HPDE6-E6E7 (cell line): ENCODE data around the gene XPO5.

Source experiments
- DNase-seq: peaks from one replicate; pipeline ENCODE4 v3.0.0; 2011; ENCODE audit warnings: missing footprints; ENCODE audit errors: extremely low spot score

Gene XPO5

DNA sequence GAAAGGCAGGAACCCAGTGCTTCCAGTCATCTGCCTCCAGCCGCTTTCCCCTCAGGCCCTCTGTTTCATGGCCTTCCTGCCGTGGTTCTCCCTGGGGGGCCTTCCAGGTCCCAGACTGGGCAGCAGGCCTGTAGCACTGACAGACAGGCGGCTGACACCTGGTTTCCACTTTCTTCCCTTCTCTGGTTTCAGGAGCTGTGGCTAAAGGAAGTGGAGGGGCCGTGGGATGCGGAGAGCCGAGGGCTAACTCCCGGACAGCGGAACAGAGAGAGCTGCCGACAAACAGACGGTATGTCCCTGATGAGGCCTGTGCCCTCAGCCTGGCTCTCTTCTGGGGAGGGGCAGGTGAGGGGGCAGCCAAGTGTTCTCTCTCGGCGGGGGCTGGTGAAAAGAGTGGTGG, 78.1 kb downstream of the XPO5 start:
- DNase-seq, result no peak

DNA sequence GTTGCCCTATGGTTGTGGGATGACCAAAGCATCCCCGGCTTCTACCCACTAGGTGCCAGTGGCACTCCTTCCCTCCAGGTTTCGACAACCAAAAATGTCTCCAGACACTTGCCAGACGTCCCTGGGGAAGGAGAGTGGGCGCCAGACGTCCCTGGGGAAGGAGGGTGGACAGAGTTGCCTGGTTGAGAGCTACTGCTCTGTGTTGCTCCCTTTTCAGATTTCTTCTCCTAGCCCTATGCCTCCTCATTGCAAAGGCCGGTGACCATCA, 78.8 kb downstream of the XPO5 start:
- DNase-seq, result no peak

DNA sequence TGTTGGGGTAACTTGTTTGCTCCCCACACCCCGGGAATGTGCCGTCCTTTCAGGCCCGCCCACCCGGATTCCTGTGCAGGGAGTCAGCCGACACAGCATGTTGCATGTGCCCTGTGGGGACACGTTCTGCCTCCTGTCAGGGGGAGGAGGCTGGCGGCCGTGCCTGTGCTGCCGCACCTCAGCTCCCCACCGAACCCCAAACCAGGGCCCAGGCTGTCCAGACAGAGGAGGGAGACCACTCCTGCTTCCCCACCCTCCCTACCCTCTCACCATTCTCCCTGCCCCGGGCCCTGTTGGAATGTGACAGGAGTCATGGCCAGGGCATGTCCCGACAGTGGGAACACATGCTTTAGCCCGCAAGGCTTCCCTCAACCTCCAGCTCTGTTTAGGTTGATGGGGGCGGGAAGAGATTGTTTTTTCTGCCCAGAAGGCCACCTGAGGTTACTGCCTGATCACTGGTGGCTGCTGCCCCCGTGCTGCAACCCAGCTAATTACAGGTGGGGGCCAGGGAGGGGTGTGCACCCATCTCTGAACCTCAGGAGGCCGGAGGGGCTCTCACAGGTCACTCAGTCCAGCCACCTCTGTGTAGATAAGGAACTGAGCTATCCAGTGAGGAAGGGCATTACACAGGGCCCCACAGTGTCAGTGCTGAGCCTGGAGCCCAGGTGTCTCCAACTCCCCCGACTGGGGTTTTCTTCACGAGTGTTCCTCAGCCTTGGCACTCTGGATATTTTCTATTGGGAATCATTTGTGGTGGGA, 79.3 kb downstream of the XPO5 start:
- DNase-seq, result peak; percentile 93

DNA sequence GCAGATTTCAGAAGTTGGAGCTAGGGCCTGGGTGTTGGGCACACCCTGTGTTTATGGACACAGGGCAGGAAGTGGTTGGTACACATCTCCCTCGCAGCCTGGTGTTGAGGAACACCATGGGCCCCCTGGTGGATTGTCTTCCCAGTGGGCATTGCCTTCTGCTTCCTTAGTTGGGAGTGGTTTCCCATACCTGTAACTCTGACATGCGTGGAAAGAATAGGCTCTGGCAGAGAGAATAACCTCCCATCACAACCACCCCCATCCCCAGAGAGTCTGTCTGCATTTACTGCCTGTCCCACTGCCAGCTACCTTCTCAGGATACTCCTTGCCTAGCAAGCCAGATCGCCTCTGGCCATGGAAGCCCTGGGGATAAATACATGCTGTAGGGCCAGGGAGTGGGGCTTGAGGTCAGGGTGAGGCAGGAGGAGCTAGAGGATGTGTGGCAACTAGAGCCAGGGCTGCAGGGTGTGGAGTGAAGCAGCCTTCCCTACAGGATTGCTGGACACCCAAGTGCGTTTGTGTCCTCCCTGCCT, 80.4 kb downstream of the XPO5 start:
- peak; percentile 41 for DNase-seq

DNA sequence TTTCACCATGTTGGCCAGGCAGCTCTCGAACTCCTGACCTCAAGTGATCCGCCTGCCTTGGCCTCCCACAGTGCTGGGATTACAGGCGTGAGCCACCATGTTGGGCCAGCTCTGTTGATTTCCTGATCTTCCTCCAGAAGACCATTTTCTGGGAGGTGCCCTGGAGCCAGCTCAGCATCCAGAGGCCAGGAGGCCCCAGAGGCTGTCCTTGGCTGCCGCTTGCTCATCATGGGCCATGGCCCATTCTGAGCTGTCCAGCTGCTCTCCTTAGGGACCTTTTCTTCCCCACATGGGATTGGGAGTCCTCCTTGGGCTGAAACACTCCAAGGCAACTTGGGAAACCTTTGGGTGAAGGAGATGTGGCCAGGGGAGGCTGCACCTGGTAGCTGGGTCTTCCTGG, 81.1 kb downstream of the XPO5 start:
- DNase-seq, result no peak

DNA sequence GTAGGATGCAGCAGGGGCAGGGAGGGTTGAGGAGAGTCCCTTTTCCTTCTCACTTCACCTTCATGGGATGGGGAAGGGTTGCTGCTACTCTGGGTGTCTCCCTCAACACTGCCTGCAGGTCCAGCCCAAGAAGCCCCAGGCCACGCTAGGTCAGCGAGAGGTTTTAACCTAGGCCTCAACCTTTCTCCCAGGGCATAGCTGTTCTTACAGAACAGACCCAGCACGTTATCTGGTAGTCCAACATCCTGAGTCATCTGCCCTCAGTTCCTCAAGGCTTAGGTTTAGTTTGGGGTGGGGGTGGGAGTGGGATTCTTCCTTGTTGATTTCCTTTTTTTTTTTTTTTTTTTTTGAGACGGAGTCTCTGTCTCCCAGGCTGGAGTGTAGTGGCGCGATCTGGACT, 81.5 kb downstream of the XPO5 start:
- DNase-seq, result no peak

DNA sequence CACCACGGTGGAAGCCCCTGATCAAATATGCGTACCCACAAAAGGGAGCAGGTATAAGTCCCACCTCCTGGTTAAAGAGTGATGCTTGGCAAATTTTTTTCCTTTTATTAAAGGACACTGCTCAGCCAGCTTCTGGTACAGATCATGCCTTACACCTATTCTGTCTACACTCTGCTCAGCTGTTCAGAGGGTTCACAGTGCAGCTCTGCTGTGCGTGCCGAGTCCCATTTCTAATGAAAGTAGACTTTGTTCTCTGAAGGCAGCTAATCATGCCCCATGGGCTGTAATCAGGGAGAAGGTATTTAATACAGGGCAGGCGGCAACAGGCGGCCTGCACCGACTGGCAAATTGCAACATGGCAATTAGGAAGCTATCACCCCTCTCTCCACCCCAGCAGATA, 82.0 kb downstream of the XPO5 start:
- no peak for DNase-seq

DNA sequence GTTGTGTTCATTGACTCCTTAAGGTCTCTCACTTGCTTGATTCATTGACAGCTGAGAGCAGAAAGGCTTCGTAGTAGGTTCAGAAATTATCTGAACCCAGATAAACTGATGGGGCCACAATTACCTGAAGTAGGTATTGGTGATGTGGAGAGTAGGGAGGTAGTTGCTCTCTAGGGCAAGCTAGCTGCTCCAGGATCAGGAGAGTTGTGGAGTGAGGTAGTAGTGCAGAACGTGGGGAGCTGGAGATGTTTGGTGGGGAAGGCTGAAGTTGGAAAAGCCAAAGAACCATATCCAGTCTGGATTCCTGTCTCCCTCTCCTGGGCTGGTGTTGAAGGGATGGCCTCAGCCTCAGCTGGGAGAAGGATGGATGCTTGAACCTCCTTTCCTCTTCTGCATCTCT, 82.6 kb downstream of the XPO5 start:
- DNase-seq, result no peak

DNA sequence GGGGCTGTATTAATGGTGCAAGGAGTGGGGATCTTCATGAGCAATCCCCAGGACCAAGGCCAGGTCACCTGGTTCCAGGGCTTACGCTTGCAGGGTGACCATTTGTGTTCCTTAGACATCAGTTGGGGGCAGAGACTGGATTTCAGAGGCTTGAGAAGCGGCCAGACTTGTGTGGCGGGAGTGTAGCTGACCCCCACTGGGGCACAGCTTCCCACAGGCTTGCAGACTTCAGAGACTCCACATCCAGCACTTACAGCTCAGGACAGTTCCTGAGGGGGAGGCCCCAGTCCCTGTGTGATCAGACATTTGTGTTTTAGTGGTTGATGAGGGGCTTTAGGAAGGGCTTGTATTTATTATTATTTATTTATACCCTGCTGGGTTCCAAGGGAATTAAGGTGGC, 83.2 kb downstream of the XPO5 start:
- no peak for DNase-seq

DNA sequence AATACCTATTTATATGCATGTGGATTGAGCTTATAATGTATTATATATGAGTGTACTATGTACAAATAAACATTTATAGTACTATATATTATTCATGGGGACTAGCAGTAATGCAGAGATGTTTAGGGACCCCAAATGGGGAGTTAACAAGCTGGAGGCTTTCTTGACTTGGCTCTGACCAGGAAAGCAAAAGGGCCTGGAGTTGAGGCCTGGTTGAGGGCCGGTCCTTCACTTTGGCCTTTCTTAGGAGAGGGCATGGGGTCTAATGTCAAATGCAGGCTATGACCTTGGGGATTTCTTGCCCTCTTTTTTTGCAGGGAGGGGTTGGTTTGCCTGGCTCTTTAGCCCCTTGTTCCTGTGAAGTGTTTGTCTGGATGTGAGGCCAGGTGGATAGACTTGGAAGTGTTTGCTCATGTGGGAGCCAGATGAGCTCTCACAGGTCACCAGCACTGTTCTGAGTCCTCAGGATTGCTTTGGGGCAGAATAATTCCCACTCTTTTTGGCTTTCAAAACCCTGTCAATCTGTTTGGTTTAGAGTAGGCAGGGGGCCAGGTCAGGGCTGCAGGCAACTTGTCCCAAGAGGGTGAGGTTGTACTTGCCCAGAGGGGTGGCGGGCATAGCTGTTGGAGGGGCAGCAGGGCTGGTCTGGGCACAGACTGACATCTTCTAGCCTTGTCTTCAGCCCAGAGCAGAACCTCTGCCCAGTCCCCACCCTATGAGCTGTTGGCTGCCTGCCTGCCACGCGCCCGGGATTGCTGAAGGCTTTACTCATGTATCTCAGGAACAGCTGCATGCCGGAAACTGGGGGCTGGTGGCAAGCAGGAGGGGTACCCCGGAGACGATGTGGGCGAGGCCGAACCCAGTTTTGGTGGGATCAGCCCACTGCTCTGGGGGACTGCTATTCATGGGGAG, 83.8 kb downstream of the XPO5 start:
- DNase-seq, result peak; percentile 76

DNA sequence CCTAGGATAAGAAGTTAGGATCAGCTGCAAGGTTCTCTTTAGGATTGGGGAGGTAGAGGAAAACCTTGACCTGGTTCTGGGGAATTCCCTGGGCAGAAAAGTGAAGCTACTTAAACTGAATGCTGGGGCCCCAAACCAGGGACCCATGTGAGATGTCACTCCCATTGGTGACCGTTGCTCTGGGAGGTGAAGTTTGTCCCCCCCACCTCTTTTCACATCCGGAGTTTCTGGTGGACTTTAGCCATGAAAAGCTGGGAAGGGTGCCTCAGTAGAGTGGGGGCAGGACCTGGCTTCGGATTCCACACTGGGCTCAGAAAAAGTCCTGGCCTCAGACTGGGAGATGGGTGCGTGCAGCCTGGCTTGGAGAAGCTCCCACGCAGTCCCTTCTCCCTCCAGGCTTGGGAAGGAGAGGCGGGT, 85.3 kb downstream of the XPO5 start:
- no peak for DNase-seq

DNA sequence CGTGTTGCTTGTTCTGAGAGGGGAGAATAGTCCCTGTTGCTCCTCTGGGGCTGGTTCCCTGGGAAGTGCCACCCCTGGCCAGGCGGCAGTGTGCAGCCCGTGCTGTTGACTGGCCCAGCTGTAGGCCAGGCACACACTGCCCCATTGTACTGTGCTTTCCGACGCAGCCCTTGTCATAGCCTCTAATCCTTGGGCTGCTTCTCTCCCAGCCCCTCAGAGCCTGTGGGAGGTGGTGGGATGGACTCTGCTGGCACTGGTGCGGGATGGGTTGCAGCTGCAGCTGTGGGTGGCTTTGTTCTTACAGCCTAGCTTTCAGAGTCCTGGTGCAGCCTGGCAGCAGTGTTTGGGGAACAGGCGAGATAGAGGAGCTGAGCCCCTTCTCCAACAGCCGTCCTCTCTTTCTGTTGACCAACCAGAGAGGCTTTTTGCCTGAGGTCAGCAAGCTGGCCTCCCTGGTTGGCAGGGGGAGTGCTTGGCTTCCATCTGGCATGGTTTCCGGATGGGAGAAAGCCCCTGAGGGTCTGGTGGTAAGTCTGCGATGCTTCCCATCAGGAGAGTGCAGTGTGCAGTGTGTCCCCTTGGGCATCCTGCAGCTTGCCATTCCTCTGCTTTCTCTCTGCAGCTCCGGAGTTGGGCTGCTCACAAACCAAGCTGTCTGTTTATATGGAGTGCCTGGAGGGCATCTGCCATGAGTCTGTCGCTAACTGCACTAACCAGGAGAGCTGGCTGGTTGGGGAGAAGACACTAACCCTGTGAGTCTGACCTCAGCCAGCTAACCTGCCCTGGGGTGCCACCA, 86.4 kb downstream of the XPO5 start:
- DNase-seq, result no peak

DNA sequence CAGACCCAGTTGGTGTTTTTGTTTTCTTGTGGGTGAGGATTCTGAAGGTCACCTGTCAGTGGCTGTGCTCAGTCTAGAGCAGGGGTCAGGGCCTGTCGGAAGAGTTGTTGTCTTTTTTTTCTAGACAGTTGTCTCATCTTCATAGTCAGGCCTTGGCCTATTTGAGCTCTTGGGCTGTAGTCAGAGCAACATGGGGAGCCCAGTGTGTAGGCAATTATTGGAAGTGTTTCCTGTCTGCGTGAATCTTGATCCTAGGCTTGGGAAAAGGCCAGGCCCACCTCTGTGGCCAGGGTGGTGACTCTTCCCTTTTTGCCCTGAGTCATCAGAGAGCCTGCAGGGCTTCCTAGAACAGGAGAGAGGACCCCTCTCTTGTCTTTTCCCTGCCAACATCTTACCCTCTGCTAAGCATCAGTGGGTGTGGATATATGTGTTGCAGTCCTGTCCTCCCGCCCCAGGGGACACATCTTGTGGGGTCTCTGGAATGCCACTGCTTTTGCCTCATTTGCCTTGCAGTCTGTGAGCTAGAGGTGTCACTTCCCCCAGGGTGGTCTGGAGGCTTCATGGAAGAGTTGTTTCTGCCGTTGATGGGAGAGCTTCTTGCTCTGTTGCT, 87.1 kb downstream of the XPO5 start:
- no peak for DNase-seq

DNA sequence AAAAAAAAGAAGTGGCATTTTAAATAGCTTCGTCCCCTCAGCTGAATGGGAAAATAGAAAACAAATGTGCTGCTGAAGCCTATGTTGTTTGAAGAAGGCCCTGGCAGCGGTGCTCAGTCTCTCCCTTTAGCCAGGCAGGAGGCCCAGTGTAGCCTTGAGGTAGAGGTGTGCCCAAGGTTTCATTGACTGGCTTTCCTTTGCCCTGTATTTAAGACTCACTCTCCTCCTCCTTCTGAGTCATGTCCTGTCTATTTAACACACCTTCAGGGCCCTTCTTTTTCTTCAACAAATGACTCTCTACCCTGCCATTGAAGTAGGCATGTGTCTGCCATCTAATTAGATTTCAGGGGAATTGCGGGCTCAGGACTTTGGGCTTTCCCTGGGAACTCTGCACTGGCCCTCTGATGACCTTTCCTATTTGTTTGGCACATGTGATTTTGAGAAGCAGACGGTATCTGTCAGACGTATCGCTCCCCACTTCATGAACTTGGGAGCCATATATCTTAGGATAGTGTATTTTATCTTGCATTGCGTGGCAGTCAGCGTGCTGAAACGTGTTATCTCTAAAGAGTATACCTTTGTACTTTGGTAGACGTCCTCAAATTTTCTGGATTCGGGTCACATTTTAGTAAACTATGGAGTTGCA, 94.1 kb downstream of the XPO5 start:
- peak; percentile 90 for DNase-seq

DNA sequence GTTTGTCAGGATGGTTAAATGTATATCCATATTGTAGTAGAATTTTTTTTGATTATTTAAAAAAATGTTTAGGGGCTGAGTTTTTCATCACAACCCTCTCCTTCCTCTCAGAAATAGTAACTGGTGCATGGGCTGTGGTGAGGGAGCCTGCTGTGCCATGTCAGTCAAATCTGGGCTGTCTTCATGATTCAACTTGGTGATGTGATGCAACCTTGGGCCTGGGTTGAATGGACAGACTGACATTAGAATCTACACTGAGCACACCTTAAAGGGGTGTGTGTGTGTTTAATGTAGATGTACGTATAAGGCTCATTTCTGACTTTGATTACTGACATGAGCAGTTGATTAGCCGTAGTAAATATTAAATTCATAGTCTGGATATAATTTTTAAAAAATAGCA, 94.8 kb downstream of the XPO5 start:
- DNase-seq, result peak; percentile 78

DNA sequence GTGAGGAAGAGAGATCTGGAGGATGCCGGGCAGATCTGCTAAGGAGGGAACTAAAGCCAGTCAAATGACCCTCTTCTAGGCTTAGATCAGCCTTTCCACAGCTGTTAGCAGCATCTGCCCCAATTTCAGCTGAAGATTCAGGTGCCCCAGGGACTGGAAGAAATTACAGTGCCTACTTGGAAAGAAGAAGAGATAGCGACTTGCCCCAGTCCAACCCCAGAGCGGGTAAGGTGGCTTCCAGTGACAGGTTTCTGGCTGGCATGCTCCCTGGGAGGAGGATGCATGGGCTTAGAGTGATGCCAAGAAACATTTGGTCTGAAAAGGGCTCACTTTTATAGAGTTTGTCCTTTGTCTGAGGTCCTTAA, 97.8 kb downstream of the XPO5 start:
- DNase-seq, result no peak

DNA sequence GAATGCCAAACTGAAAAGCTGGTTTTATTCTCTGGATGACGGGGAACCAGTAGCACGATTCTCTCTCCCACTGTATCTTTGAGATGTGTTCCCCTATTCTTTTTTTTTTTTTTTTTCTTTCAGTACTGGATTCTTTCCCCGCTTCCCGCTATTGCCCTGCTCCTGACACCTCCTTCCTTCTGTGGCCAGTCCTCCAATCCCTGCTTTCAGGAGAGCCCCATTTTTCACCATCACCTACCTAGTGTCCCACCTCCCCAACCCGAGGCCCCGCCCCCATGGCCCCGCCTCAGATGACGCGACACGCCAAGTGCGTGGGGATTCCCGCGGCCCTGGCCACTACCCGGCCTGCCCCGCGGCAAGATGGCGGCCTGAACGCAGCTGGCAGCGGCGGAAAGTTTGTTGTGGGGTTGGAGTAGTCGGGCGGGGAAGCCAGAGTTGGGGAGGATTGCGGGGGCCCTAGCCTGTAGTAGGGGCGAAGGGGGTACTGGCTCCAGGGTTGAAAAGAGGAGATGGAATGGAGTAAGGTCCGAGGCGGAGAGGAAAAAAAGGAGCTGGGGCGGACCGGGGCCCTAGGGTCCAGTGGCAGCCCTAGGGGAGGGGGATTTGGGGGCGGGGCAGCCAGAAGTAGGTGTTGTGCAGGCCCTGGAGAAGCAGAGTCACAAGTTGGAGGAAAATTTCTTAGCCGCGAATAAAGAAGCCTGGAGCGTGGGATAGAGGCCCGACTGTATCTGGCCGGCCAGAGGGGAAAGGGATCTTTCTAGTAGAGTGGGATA, 98.4 kb downstream of the XPO5 start, which contains the start of gene TJAP1:
Gene TJAP1 (plus strand): TSS at position 336 of the 773 bp plus-strand sequence. CDS start 21,432 bp downstream, outside the sequence.
- peak; percentile 84 for DNase-seq

DNA sequence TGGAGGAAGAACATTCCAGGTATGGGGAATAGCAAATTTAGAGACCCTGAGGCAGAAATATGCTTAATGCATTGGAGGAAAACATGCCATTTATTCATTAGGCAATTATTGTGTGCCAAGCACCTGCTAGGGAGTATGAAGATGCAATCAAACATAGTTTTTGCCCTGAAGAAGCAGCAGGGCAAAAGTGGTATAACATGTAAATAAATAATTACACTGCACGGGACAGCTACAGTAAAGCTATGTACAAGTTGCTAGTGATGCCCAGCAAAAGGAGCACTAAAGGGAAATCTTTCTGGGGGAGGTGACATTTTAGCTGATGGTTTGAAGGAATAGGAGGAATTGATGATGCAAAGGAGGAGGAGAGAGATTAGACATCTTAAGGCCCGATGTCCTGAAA, 99.1 kb downstream of the XPO5 start:
- DNase-seq, result no peak

DNA sequence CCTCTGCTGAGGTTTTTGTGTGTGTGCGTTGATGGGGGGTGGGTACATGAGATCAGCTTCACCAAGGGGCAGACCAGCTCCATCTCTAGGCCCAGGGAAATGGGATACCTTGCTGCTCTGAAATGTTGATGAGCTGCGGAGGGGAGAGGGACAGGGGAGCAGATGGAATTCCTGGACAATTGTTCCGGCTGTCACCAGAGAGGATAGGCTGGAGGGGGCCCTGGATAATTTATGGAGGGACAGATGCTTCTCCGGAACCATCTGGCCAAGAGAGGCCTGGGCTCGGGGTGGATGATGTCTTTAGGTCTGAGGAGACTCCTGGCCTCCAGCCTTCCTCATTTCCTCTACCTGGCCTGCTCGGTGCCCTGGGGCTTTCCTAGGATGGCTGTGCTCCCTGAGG, 100.3 kb downstream of the XPO5 start:
- no peak for DNase-seq

DNA sequence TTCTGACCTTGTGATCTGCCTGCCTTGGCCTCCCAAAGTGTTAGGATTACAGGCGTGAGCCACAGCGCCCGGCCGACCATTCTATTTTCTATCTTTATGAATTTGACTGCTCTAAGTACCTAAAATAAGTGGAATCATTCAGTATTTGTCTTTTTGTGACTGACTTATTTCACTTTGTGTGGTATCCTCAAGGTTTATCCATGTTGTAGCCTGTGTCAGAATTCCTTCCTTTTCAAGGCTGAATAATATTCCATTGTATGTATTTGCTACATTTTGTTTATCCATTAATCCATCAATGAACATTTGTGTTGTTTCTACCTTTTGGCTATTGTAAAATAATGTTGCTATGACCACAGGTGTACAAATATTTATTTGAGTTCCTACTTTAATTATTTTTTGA, 103.3 kb downstream of the XPO5 start:
- DNase-seq, result no peak
